H1 (cell line): ENCODE results near the gene LCE5A. TPM values are rescaled to one million over a fixed set of nuclear protein-coding genes. Genes with fewer than 3 reads are reported as not detected.

ENCODE experiments used
- CTCF ChIA-PET: fragments of 300-600 bp; sonication (Branson Sonifier 250); formaldehyde crosslinking; loops from one replicate; lab custom pipeline; 2021; ENCODE audit not compliant: partially characterized antibody; lab: Charles Lee
- POLR2A ChIA-PET: fragments of 300-600 bp; sonication (Branson Sonifier 250); formaldehyde crosslinking; loops from one replicate; lab custom pipeline; 2021; ENCODE audit warnings: inconsistent platforms; ENCODE audit not compliant: partially characterized antibody; lab: Charles Lee
- DNase-seq, 2 experiments: peaks; one replicate each; pipeline versions ENCODE4 v3.0.0 to v3.0.0-alpha.2; 2010 to 2022; ENCODE audit warnings: low spot score in 2 of 2, low read depth in 1 of 2, mixed read lengths in 1 of 2
- FAIRE-seq: peaks from 2 replicates; lab custom pipeline; 2011; peaks lifted over from hg19 to GRCh38; lab: Jason Lieb, UNC
- H2AFZ ChIP-seq: 2 replicates; pipeline ENCODE4 v1.8.1; 2012; ENCODE audit warnings: low read length, inconsistent platforms
- H2AK5ac ChIP-seq: 2 replicates; pipeline ENCODE4 v1.6.1; 2013; ENCODE audit warnings: low read depth, low read length
- H2BK120ac ChIP-seq: replicated peaks from 2 replicates; pipeline ENCODE3; 2013; ENCODE audit warnings: low read depth, low read length, inconsistent platforms
- H2BK12ac ChIP-seq: 2 replicates; pipeline ENCODE4 v1.6.1; 2013; ENCODE audit warnings: low read depth, low read length
- H2BK15ac ChIP-seq: 2 replicates; pipeline ENCODE4 v1.6.1; 2013; ENCODE audit warnings: low read length
- H2BK20ac ChIP-seq: 2 replicates; pipeline ENCODE4 v1.6.1; 2013; ENCODE audit warnings: low read length
- H2BK5ac ChIP-seq: 2 replicates; pipeline ENCODE4 v1.6.1; 2013; ENCODE audit warnings: low read depth, low read length
- H3K14ac ChIP-seq: 2 replicates; pipeline ENCODE4 v1.6.1; 2013; ENCODE audit warnings: inconsistent platforms; ENCODE audit not compliant: insufficient read length
- H3K18ac ChIP-seq: 2 replicates; pipeline ENCODE4 v1.6.1; 2013; ENCODE audit warnings: low read length; ENCODE audit errors: extremely low read depth
- H3K23ac ChIP-seq: 2 replicates; pipeline ENCODE4 v1.6.1; 2013; ENCODE audit warnings: inconsistent platforms; ENCODE audit not compliant: insufficient read length
- H3K23me2 ChIP-seq: 2 replicates; pipeline ENCODE4 v1.6.1; 2013; ENCODE audit warnings: low read depth, low read length
- H3K27ac ChIP-seq: 2 replicates; pipeline ENCODE4 v1.6.1; 2011; ENCODE audit warnings: low read depth, low read length, inconsistent platforms
- H3K27me3 ChIP-seq, 4 experiments: replicated peaks in 1 of 4; 1 replicate in 1 of 4; 2 replicates in 3 of 4; pipeline versions ENCODE4 v1.6.1 to v1.8.1; 2011 to 2013; ENCODE audit warnings: low read length in 3 of 4, mild to moderate bottlenecking in 3 of 4, inconsistent platforms in 2 of 4, mixed read lengths in 2 of 4, moderate library complexity in 1 of 4; ENCODE audit not compliant: control insufficient read depth in 3 of 4, insufficient read depth in 3 of 4; ENCODE audit errors: extremely low read depth in 1 of 4
- H3K36me3 ChIP-seq, 4 experiments: 2 replicates each; pipeline versions ENCODE4 v1.6.1 to v1.8.1; 2011 to 2013; ENCODE audit warnings: mild to moderate bottlenecking in 4 of 4, low read length in 3 of 4, moderate library complexity in 2 of 4, control low read depth in 1 of 4, inconsistent platforms in 1 of 4; ENCODE audit not compliant: insufficient read depth in 4 of 4, control insufficient read depth in 2 of 4
- H3K4ac ChIP-seq: replicated peaks from 2 replicates; pipeline ENCODE3; 2013; ENCODE audit warnings: low read length, low read depth, mixed read lengths, inconsistent platforms; ENCODE audit not compliant: insufficient read length
- H3K4me1 ChIP-seq, 4 experiments: replicated peaks in 1 of 4; 1 replicate in 1 of 4; 2 replicates in 3 of 4; pipeline versions ENCODE4 v1.6.1 to v1.8.1; 2011 to 2013; ENCODE audit warnings: low read length in 3 of 4, inconsistent platforms in 2 of 4, mixed read lengths in 1 of 4; ENCODE audit not compliant: insufficient read depth in 4 of 4, control insufficient read depth in 3 of 4
- H3K4me2 ChIP-seq, 2 experiments: 2 replicates each; pipeline versions ENCODE4 v1.6.1 to v1.8.1; 2011 to 2013; ENCODE audit warnings: low read depth in 2 of 2, low read length in 2 of 2, control low read depth in 1 of 2, inconsistent platforms in 1 of 2, mild to moderate bottlenecking in 1 of 2; ENCODE audit not compliant: insufficient read depth in 1 of 2
- H3K4me3 ChIP-seq, 4 experiments: fragments of 200-600, 300-600 bp in 1 of 4; sonication (generic), shearing (Covaris generic), sonication (Bioruptor Twin) in 1 of 4; 2 replicates each; pipeline versions ENCODE4 v1.5.1 to v1.8.1; 2011 to 2016; ENCODE audit warnings: low read length in 4 of 4, low read depth in 3 of 4, control low read depth in 2 of 4, inconsistent platforms in 2 of 4, mild to moderate bottlenecking in 2 of 4, mixed read lengths in 1 of 4, moderate library complexity in 1 of 4; ENCODE audit not compliant: insufficient read depth in 2 of 4; ENCODE audit errors: extremely low read depth in 1 of 4
- H3K56ac ChIP-seq: replicated peaks from 2 replicates; pipeline ENCODE3; 2013; ENCODE audit warnings: low read depth, mild to moderate bottlenecking, mixed read lengths, low read length, inconsistent platforms; ENCODE audit not compliant: insufficient read length
- H3K79me1 ChIP-seq: 2 replicates; pipeline ENCODE4 v1.6.1; 2013; ENCODE audit warnings: low read depth, low read length, control low read depth
- H3K79me2 ChIP-seq, 2 experiments: 2 replicates each; pipeline versions ENCODE4 v1.6.1 to v1.8.1; 2012 to 2013; ENCODE audit warnings: low read length in 2 of 2, mild to moderate bottlenecking in 2 of 2, inconsistent platforms in 1 of 2; ENCODE audit not compliant: insufficient read depth in 2 of 2, control insufficient read depth in 1 of 2
- H3K9ac ChIP-seq, 4 experiments: replicated peaks in 1 of 4; 1 replicate in 1 of 4; 2 replicates in 3 of 4; pipeline versions ENCODE4 v1.6.1 to v1.8.1; 2011 to 2013; ENCODE audit warnings: low read depth in 3 of 4, low read length in 3 of 4, control low read depth in 2 of 4, mild to moderate bottlenecking in 2 of 4, moderate library complexity in 2 of 4, inconsistent platforms in 1 of 4; ENCODE audit errors: extremely low read depth in 1 of 4
- H3K9me3 ChIP-seq, 2 experiments: 2 replicates each; pipeline versions ENCODE4 v1.6.1 to v1.8.1; 2012 to 2013; ENCODE audit warnings: mild to moderate bottlenecking in 2 of 2, moderate library complexity in 2 of 2, control low read depth in 1 of 2, inconsistent platforms in 1 of 2, low read depth in 1 of 2, low read length in 1 of 2, mixed read lengths in 1 of 2; ENCODE audit not compliant: insufficient read depth in 2 of 2
- H4K20me1 ChIP-seq, 2 experiments: replicated peaks in 1 of 2; 2 replicates each; pipeline versions ENCODE3 to v1.8.1; 2011 to 2013; ENCODE audit warnings: inconsistent platforms in 2 of 2, low read length in 2 of 2, mild to moderate bottlenecking in 1 of 2; ENCODE audit not compliant: insufficient read depth in 2 of 2, control insufficient read depth in 1 of 2
- H4K5ac ChIP-seq: 2 replicates; pipeline ENCODE4 v1.6.1; 2013; ENCODE audit warnings: low read length, low read depth, mixed read lengths, inconsistent platforms; ENCODE audit not compliant: insufficient read length
- H4K8ac ChIP-seq: 2 replicates; pipeline ENCODE4 v1.8.0; 2013; ENCODE audit warnings: mild to moderate bottlenecking, moderate library complexity, low read length, inconsistent platforms; ENCODE audit not compliant: insufficient read depth; ENCODE audit errors: extremely low read depth
- H4K91ac ChIP-seq: replicated peaks from 2 replicates; pipeline ENCODE3; 2013; ENCODE audit warnings: low read length, mixed read lengths, inconsistent platforms; ENCODE audit not compliant: insufficient read length
- EP300 ChIP-seq, 2 experiments: IDR thresholded peaks; 1 replicate in 1 of 2; 2 replicates in 1 of 2; pipeline ENCODE4 v1.6.1; 2011 to 2012; ENCODE audit warnings: low read depth in 2 of 2, low read length in 2 of 2, mild to moderate bottlenecking in 2 of 2, borderline replicate concordance in 1 of 2, inconsistent platforms in 1 of 2, moderate library complexity in 1 of 2
- POLR2A ChIP-seq, 2 experiments: IDR thresholded peaks; 1 replicate in 1 of 2; 2 replicates in 1 of 2; pipeline ENCODE4 v1.6.1; 2011; ENCODE audit warnings: low read depth in 2 of 2, low read length in 2 of 2, mild to moderate bottlenecking in 2 of 2; ENCODE audit errors: control extremely low read depth in 1 of 2
- WGBS, 2 experiments: shearing (Covaris generic) in 1 of 2; methylation state at CpG; one replicate each; pipeline versions ENCODE4 v1.1.6 to v1.1.7; 2013 to 2015; ENCODE audit warnings: low lambda C conversion rate in 2 of 2, mixed read lengths in 2 of 2, inconsistent platforms in 1 of 2, low coverage in 1 of 2, missing lambda C conversion rate in 1 of 2; ENCODE audit not compliant: insufficient replicate concordance in 2 of 2, insufficient coverage in 1 of 2, insufficient read length in 1 of 2; ENCODE audit errors: extremely low coverage in 1 of 2, missing lambda C conversion rate in 1 of 2; 5-methylcytosine and 5-hydroxymethylcytosine counted together
- polyA plus RNA-seq, 7 experiments: library from polyadenylated mRNA; depleted of rRNA in 3 of 7; stranded (reverse) in 5 of 7; unstranded in 2 of 7; fragments of >200 nt in 5 of 7; fragments of 200-250 nt in 2 of 7; gene quantifications; 1 replicate in 5 of 7; 2 replicates in 1 of 7; 4 replicates in 1 of 7; pipeline versions ENCODE4 v1.2.1 to v1.2.3, GENCODE V29; 2011 to 2013; ENCODE audit warnings: missing spikeins in 2 of 7, mixed read lengths in 2 of 7
- total RNA-seq: library from RNA; stranded (reverse); fragmentation: NEBNext Ultra II Directional; extraction: Animal tissue kit (Norgen Biotek cat#: 25700); gene quantifications from 2 replicates; pipeline ENCODE4 v1.2.1, GENCODE V29; 2021
- TF ChIP-seq, protein P1 (sequence below): IDR thresholded peaks from 2 replicates; pipeline ENCODE4 v1.6.1; 2011; ENCODE audit warnings: low read depth, mild to moderate bottlenecking, low read length; ENCODE audit not compliant: insufficient read depth

Gene LCE5A
- total and polyA plus RNA-seq, 2 of the 8 experiments (the other 6 are each of a cell fraction or from before 2014, with no cell fraction given) = not detected

DNA sequence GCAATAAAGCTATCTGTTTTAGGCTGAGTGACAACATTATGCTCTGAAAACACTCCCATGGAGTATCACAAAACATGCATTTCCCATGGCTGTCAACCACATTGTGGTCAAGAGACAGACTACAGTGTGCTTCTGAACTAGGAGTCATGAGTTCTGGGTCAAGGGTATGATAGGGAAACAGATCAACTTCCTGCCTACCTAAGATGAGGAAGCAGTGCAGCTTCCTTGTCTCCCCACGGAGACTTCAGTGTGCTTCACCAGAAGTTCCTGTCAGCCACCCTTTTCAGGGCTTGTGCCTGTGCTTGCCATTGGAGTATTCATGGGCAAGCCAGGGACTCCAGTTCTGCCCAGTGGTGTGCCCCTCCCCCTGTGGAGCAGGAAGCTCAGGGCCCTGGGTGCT, 36.1 kb downstream of the LCE5A start:
- Histone ChIP-seq H3K18ac (no peak overlapping the region), H3K56ac (no peak overlapping the region), H2BK5ac (no peak overlapping the region), H4K5ac (no peak overlapping the region), H3K27me3 (no peaks in the 10 kb centered on the region), H2AK5ac (no peak overlapping the region), H2BK12ac (no peak overlapping the region), H3K4ac (no peak overlapping the region), H4K91ac (no peak overlapping the region), H3K4me3 (no peak overlapping the region), H3K23ac (no peak overlapping the region), H3K9me3 (peaks cover 44 to 53% of the 10 kb centered on the region in 2 experiments), H3K27ac (no peak overlapping the region), H3K14ac (no peak overlapping the region), H2BK15ac (no peak overlapping the region), H2BK20ac (no peak overlapping the region), H3K23me2 (no peaks in the 10 kb centered on the region), H3K4me2 (no peak overlapping the region), H3K9ac (no peak overlapping the region), H3K79me2 (no peaks in the 10 kb centered on the region; a peak in 1 of 4 replicates), H2BK120ac (no peak overlapping the region), H4K8ac (no peak overlapping the region), H3K4me1 (no peaks in the 10 kb centered on the region), H2AFZ (no peak overlapping the region), H3K36me3 (peaks cover 0 to 2% (median 0%) of the 10 kb centered on the region in 4 experiments; a peak in 1 of 8 replicates), H3K79me1 (no peaks in the 10 kb centered on the region), H4K20me1 (no peaks in the 10 kb centered on the region)
- POLR2A ChIA-PET = no interaction called here
- CTCF ChIA-PET = interaction anchor here (0.6 kb wide), 1 partner anchor 10 kb away, joined by 3 read pairs; no protein-coding TSS in a partner anchor
- 61% methylated on average over 1 of the region's 1 CpG; no CpG with 5 or more reads in 1 of the 2 experiments for WGBS, 2 experiments
- no peak for DNase-seq
- TF ChIP-seq POLR2A (IDR thresholded peaks at IDR 0.05; ENCODE audit: control extremely low read depth in 1 of 2, low read depth in 2 of 2, low read length in 2 of 2) = no peak
- TF ChIP-seq, protein P1, sequence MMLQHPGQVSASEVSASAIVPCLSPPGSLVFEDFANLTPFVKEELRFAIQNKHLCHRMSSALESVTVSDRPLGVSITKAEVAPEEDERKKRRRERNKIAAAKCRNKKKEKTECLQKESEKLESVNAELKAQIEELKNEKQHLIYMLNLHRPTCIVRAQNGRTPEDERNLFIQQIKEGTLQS = no peak
- no peak for TF ChIP-seq EP300 (IDR thresholded peaks at IDR 0.05; ENCODE audit: borderline replicate concordance in 1 of 2, low read depth in 2 of 2, low read length in 2 of 2)
- no peak for FAIRE-seq
